HEK293T (cell line): Measurements from ENCODE around the gene KREMEN1.

Source experiments
- ARNT ChIP-seq: fragments of 450-650 bp; IDR thresholded peaks from 2 replicates; pipeline ENCODE4 v1.6.1; 2017; ENCODE audit warnings: mild to moderate bottlenecking
- BHLHE40 ChIP-seq: fragments of 450-650 bp; IDR thresholded peaks from 2 replicates; pipeline ENCODE4 v1.6.1; 2016; ENCODE audit warnings: mild to moderate bottlenecking, moderate library complexity, borderline replicate concordance
- CTBP1 ChIP-seq: fragments of 450-650 bp; IDR thresholded peaks from 2 replicates; pipeline ENCODE4 v1.6.1; 2016; ENCODE audit warnings: borderline replicate concordance
- FOXK2 ChIP-seq: fragments of 450-650 bp; IDR thresholded peaks from 2 replicates; pipeline ENCODE4 v1.6.1; 2016; ENCODE audit warnings: mild to moderate bottlenecking
- FOXM1 ChIP-seq: fragments of 450-650 bp; IDR thresholded peaks from 2 replicates; pipeline ENCODE4 v1.6.1; 2017; ENCODE audit warnings: mild to moderate bottlenecking, borderline replicate concordance
- HDGF ChIP-seq: fragments of 450-650 bp; IDR thresholded peaks from 2 replicates; pipeline ENCODE4 v1.6.1; 2017; ENCODE audit warnings: antibody characterized with exemption, borderline replicate concordance
- LEF1 ChIP-seq: fragments of 450-650 bp; IDR thresholded peaks from 2 replicates; pipeline ENCODE4 v1.6.1; 2017; ENCODE audit warnings: mild to moderate bottlenecking, borderline replicate concordance
- NFRKB ChIP-seq: fragments of 450-650 bp; IDR thresholded peaks from 2 replicates; pipeline ENCODE4 v1.6.1; 2016; ENCODE audit warnings: mild to moderate bottlenecking, moderate library complexity
- PKNOX1 ChIP-seq: fragments of 450-650 bp; IDR thresholded peaks from 2 replicates; pipeline ENCODE4 v1.6.1; 2016
- SP1 ChIP-seq: fragments of 450-650 bp; IDR thresholded peaks from 2 replicates; pipeline ENCODE4 v1.6.1; 2017
- SUZ12 ChIP-seq: fragments of 450-650 bp; IDR thresholded peaks from 2 replicates; pipeline ENCODE4 v1.6.1; 2016; ENCODE audit warnings: mild to moderate bottlenecking
- TARDBP ChIP-seq: fragments of 450-650 bp; IDR thresholded peaks from 2 replicates; pipeline ENCODE4 v1.6.1; 2016
- ZNF384 ChIP-seq: fragments of 450-650 bp; IDR thresholded peaks from 2 replicates; pipeline ENCODE4 v1.6.1; 2016

GRCh38 chr22:29136782-29137700 is 64.2 kb downstream of the KREMEN1 start:
- no peak for TF ChIP-seq BHLHE40
- TF ChIP-seq FOXM1 = no peak
- TF ChIP-seq ZNF384 = no peak
- no peak for TF ChIP-seq SUZ12
- TF ChIP-seq LEF1 = no peak
- TF ChIP-seq PKNOX1 = no peak
- TF ChIP-seq FOXK2 = no peak
- no peak for TF ChIP-seq TARDBP
- TF ChIP-seq NFRKB = no peak
- TF ChIP-seq ARNT = no peak
- no peak for TF ChIP-seq HDGF
- no peak for TF ChIP-seq SP1
- no peak for TF ChIP-seq CTBP1
